ENCODE measurements around the gene HM13. TPM values are rescaled to one million over a fixed set of nuclear protein-coding genes. Genes with fewer than 3 reads are reported as not detected.
A peak's percentile ranks its signal among the peaks of the same experiment; 100 is the strongest.

HM13 gene
- total and polyA plus RNA-seq, 2 of the 13 experiments (the other 11 are each of a cell fraction or from before 2014, with no cell fraction given): 118 to 243 TPM

- TF ChIP-seq ZNF34 (CRISPR knock-in tag; IDR thresholded peaks at IDR 0.05; ENCODE audit: borderline replicate concordance) (no peak), RBFOX2 (IDR thresholded peaks at IDR 0.05; ENCODE audit: low read depth, low read length) (peak; percentile 36; the same call in 1 of the 2 replicates), HMGA1 (CRISPR knock-in tag; conservative IDR thresholded peaks at IDR 0.05) (no peak), ZNF687 (CRISPR knock-in tag; IDR thresholded peaks at IDR 0.05) (peak; percentile 27)
These were observed 52.6 kb downstream of the HM13 start (continued) for GRCh38 chr20:31566658-31567379.

DNA sequence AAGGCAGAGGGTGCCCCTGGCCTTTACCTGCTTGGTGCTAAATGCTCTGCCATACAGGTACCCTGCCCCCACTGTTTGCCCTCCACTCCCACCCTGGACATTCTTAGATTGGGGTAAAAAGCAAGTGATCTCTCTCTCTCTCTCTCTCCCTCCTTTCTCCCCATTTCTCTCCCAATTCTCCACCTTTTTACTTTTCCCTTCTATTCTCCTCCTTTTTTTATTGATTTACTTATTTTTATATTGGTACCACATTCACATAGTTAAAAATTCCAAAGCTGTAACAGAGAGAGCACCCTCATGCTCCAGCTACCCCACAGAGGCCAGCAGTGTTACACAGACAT lies 53.1 kb downstream of the HM13 start:
- no peaks in the 10 kb centered on the region for H3K9me3 ChIP-seq (ENCODE audit: low read length)
- intact Hi-C loops (cut with micrococcal nuclease; ENCODE audit: unreplicated experiment): no loop called here

More for the DNA sequence above, 53.1 kb downstream of the HM13 start:
- TF ChIP-seq RBM22 (optimal IDR thresholded peaks at IDR 0.05; ENCODE audit: low read length) (peak; percentile 74), ZNF496 (CRISPR knock-in tag; IDR thresholded peaks at IDR 0.05; ENCODE audit: insufficient replicate concordance) (no peak)
- Histone ChIP-seq H3K4me1 (ENCODE audit: insufficient read depth, low read length) (peaks cover 55% of the 10 kb centered on the region), H3K36me3 (replicated peaks in 1 of 2; ENCODE audit: control insufficient read depth in 1 of 2, insufficient read depth in 2 of 2, low read length in 2 of 2) (peaks cover 37 to 51% of the 10 kb centered on the region in 2 experiments), H3K9ac (ENCODE audit: insufficient read depth, low read depth, low read length) (no peak overlapping the region), H3K79me2 (ENCODE audit: insufficient read depth, low read length) (peaks cover 4% of the 10 kb centered on the region), H2AFZ (ENCODE audit: low read length) (no peak overlapping the region), H3K4me3 (replicated peaks in 1 of 3; ENCODE audit: insufficient read depth in 1 of 3, low read depth in 2 of 3, low read length in 3 of 3) (no peak overlapping the region), H4K20me1 (ENCODE audit: insufficient read depth, low read length) (no peaks in the 10 kb centered on the region), H3K27ac (ENCODE audit: extremely low read length, insufficient read depth, low read length) (no peak overlapping the region), H3K27me3 (ENCODE audit: control insufficient read depth in 1 of 2, insufficient read depth in 2 of 2, low read length in 2 of 2) (no peaks in the 10 kb centered on the region), H3K4me2 (ENCODE audit: low read depth, low read length) (no peak overlapping the region)
- no peak for DNase-seq (ENCODE audit: low spot score)
- ChIA-PET CTCF (ENCODE audit: low intra/inter-chr PET ratio, low total read pairs) (interaction anchor here (7.7 kb wide), 1 partner anchor 45 kb away, joined by 335 read pairs; no protein-coding TSS in a partner anchor), POLR2A (interaction anchor here (1.2 to 16.4 kb wide), 5 partner anchors 10 to 54 kb away, joined by 3 to 1427 read pairs (median 6); partner anchors contain the start of gene ID1)
- in situ Hi-C loops (cut with HindIII; ENCODE audit: extremely low pct_ligation_motif_present, low pct_unique_long_range_greater_than_20kb): loop anchor here (10.0 kb wide), 1 partner anchor 157 kb away; the partner anchor contains the start of gene BCL2L1
- FAIRE-seq: no peak
- no TSS peak for BruUV-seq (replicated peaks)
- no peak for ATAC-seq

Data from HepG2 (cell line).